HG03175 (cell line): Measurements from ENCODE around the gene TAP1.
"Not testable (repeated sequence)": the region's sequence is repeated elsewhere in the genome, so short reads cannot be mapped to it uniquely, and the experiment has no call there.

Source experiments
- ATAC-seq: cut with Tn5 transposase; IDR thresholded peaks from one replicate; pipeline ENCODE4 v1.9.1; 2021; ENCODE audit warnings: mild to moderate bottlenecking, moderate library complexity; ENCODE audit not compliant: unreplicated experiment

Gene TAP1, protein sequence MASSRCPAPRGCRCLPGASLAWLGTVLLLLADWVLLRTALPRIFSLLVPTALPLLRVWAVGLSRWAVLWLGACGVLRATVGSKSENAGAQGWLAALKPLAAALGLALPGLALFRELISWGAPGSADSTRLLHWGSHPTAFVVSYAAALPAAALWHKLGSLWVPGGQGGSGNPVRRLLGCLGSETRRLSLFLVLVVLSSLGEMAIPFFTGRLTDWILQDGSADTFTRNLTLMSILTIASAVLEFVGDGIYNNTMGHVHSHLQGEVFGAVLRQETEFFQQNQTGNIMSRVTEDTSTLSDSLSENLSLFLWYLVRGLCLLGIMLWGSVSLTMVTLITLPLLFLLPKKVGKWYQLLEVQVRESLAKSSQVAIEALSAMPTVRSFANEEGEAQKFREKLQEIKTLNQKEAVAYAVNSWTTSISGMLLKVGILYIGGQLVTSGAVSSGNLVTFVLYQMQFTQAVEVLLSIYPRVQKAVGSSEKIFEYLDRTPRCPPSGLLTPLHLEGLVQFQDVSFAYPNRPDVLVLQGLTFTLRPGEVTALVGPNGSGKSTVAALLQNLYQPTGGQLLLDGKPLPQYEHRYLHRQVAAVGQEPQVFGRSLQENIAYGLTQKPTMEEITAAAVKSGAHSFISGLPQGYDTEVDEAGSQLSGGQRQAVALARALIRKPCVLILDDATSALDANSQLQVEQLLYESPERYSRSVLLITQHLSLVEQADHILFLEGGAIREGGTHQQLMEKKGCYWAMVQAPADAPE

DNA sequence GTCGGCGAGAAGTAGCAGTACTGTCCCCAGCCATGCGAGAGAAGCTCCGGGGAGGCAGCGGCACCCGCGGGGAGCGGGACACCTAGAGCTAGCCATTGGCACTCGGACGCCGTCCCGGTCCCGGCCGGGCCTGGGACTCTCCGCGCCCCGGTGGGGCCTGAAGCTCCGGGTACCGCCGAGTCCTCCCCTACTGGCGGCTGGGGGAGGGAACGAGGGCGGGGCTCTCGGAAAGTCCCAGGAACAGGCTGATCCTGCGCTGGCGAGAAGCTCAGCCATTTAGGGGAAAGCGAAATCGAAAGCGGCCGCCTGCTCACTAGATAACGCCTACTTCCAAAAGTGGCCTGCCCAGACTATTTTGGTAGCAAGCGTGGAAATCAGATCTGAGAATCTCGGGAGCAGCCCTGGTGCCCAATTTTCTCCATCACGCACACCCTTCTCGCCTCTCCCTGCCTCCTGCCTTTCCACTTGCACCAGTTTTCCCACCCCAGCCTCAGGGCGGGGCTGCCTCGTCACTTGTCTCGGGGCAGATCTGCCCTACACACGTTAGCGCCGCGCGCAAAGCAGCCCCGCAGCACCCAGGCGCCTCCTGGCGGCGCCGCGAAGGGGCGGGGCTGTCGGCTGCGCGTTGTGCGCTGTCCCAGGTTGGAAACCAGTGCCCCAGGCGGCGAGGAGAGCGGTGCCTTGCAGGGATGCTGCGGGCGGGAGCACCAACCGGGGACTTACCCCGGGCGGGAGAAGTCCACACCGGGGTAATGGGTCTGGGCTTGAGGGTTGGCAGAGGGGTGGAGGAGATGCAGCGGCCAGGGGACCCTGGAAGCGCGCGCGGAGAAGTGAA is at the start of gene TAP1, which contains the start of gene PSMB9:
Gene TAP1 (minus strand): TSS at position 164 of the 835 bp plus-strand sequence. CDS start 68 bp downstream, at position 96.
Gene PSMB9 (plus strand): TSS at position 652 of the 835 bp plus-strand sequence. CDS start 38 bp downstream, at position 690.
- ATAC-seq, result peak; percentile 82

DNA sequence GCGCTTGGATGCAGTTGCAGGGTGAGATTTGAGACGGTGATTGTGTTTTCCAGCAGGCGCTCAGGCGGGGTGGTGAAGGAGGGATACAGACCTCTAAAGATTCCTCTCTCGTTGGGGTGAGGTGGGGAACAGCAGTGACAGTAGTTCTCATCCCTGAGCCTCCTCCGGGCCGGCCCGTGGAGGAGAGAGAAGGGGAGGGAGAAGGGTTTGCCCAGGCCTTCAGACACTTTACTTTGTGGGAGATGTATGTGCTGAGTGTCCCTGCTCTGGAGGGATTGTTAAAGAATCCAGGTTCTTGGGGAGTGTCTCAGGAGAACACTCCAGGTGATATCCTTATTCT is 41.5 kb upstream of the TAP1 start:
- ATAC-seq, result peak; percentile 16

DNA sequence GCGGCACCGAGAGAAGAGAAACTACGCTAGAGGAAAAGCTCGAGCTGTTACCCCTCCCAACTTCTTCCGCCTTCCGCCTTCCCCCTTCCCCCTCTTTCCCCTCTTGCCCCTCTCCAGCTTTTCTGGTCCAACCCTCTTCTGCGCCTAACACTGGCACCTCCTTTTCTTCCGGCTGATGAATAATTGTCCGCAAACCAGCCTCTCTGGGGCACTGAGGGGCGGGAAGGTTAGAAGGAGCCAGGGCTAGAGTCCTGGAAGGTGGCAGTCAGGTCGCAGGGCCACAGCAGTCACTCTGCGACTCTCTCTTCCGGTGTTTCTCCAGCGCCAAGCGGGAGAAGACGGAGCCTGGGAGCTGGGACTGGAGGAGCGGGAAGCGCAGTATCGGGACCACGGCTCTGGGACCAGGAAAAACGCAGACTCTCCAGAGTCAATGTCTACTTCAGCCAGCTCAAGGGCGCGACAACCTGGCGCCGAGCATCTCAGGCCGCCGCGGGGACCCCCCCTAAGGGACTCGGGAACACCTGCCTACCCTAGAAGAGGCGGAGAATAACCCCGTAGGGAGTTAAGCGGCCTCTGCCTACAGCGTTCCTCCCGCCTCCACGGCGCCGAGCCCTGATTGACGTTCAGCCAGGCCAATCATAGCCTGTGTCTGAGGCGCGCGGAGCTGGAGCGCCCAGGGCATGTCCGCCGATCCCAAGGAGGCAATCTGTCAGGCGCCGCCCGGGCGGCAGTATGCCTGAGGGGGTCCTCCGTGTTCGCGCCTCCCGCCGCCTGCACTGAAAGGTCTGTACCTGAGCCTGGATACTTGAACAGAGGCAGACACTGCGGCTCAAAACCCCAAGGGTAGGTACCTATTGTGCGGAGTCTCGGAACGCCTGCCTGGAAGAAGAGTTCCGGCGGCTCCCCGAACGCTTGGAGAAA is 40.8 kb upstream of the TAP1 start:
- ATAC-seq, result peak; percentile 88

DNA sequence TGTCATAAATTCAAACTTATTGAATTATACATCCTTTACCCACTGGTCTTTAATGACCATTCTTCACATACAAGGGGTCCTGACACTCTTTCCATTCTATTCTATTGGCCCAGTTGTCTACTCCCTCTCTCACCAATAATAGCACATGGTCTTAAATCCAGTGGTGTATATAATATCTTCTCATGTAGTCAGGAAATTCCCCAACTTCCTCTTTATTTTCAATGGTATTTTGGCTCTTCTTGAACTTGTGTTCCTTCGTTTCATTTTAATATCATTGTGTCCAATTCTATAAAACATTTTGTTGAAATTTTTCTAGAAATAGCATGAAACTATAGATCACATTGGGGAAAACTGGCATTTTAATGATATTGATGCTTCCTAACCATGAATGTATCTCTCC is 37.3 kb upstream of the TAP1 start:
- no peak for ATAC-seq

DNA sequence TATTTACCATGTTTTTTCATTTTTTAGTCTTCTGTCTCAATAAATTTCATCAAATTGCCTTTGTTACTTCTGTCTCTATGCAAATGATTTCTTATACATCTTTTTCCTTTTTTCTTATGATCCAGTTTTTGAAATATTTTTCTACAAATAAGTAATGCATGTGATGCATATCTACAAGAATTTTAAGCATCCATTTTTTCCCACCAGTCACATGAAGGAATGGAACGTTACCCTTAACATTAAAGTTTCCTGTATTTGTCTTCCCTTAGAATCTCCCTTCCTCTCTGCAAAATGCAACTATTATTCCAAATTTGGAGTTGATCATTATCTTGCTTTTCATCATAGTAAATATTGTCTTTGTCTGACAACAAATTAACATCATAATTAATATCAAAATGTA is 36.0 kb upstream of the TAP1 start:
- no peak for ATAC-seq

DNA sequence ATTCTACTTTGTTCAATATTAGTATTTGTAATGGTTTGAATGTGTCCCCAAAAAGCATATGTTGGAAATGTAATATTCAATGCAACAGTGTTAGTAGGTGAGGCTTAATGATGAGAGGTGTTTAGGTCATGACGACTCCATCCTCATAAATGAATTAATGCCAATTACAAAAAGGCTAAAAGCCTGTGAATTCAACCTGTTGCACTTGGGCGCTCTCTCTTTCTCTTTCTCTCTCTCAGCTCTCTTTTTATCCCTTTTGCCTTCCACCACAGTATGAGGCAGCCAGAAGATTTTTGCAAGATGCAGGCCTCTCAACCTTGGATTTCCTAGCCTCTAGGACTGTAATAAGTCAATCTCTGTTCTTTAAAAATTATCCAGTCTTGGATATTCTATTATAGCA is 35.1 kb upstream of the TAP1 start:
- ATAC-seq, result no peak

DNA sequence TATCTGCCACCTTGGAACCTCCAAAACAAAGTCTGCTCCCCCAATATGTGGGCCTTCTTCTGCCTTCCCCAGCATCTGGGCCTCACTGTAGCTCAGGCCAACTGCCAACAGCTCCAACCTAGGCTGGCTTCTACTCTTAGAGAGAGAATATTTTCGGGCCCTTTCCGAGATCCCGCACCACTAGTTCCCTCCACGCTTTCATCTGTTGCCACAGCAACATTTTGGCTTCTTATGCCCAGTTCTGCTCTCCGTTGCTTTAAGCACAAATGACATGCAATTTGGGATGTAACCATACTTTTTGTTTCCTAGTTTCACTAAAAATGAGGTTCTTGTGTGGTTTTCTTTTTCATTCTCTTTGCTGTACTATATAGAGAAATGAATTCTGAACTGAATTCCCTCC is 34.1 kb upstream of the TAP1 start:
- no peak for ATAC-seq

DNA sequence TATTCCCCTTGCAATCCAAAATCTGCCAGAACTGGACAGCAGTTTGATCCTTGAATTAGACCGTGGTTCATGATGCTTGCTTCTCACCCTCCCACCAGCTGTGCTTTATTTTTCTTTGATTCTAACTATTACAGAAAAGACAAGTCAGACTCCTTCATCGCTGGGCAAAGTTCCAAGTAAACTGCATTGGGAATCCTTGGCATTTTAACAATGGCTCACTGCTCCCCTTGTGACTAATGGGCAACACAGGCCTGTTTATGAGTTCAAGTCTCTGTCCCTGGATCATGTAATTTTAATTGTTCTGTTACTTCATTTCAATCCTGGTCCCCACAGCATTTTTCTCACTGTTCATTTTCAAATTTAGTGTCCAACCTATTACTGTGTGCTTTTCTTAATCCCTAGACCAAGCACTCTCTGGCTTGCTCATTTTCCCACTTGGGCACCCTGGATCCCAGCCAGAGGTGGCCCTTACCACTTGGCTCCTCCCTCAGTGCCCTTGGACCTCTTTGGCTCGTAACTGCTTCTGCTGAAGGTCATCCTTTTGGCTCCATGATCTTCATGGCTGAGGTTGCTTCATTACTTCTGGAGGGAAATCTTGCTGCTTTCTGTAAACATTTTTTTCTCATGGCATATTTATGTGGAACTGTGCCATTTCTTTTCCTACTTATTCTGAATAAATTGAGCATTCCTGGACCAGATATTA is 33.3 kb upstream of the TAP1 start:
- no peak for ATAC-seq

DNA sequence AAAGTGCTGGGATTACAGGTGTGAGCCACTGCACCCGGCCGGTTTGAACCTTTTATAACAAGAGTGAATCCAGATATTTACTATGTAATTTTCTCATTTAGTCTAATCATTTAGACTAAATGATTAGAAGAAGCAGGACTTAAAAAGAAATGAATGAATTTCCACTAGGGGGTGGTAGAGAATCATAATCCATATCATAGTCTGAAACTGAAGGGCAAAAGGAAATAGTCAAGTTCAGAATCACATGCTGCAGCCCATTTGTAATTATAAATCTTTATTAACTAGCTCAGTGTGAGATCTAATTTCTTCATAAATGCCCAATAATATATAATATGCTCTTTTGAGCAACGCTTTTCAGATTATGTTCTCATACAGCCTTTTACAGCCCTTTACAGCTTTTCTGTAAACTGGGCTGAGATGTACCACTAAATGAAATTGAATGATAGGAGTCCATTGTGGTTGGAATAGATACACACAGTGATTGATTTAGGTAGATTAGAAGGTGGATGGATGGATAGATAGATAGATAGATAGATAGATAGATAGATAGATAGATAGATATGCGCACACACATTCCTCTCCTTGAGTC is 32.3 kb upstream of the TAP1 start:
- no peak for ATAC-seq

DNA sequence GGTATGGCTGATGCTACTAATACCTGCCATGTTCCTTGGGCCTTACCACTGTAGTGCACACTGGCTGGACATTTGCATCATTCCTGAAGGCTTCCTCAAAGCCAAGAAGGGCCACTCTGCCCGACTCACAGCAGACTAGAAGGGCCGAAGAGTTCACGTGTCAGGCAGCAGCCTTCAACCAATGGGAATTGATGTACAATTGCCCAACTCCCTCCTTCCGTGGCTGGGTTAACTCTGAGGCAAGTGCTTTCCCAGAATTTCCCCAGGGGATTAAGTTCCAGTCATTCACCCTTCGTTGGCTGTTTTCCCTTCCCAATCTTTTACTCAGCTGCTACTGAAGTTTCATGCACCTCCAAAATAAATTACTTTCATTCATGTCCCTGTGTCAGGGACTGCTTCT is 30.3 kb upstream of the TAP1 start:
- ATAC-seq, result no peak

DNA sequence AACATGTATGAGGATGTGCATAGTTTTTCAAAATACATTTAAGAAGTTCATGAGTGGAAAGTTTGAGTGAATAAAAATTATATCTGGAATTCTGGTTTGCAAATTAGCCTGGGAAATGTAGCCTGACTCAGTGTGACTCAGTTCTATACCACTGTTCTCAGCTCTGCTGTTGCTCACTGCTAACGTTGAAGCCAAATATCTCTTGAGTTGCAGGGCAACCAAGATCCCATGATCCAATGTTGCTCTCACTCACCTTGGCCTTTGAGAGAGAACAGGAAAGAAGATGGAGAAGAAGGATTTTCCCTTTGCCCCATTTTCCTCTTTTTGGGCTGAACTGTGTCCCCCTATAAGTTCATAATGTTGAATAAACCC is 29.4 kb upstream of the TAP1 start:
- ATAC-seq, result no peak

DNA sequence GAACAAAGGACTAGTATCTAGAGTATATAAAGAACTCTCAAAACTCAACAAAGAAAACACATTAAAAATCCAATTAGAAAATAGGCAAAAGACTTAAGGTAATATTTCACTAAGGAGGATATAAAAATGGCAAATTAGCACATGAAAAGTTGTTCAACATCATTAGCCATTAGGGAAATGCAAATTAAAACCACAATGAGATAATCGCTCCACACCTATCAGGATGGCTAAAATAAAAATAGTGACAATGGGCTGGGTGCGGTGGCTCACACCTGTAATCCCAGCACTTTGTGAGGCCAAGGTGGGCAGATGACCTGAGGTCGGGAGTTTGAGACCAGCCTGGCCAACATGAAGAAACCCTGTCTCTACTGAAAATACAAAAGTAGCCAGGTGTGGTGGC is 27.5 kb upstream of the TAP1 start:
- not testable (repeated sequence) for ATAC-seq

DNA sequence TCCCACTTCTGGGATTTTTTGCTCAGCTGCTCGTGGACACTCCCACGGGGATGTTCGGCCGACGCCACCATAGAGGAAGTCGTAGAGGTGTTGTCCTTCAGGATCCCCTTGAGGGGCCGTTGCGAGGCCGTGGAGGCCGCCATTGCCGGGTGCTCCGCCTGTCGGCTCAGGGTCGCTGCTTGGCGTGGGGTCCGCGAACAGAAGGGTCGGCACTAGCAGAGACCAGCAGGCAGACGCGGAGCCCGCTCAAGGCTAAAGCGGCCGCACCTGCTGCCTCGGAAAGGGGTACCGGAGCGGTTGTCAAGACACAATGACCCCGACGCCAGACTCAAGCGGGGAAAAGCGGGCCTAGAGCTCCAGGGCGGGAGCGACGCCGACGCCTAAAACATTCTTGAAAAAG is 26.2 kb upstream of the TAP1 start:
- no peak for ATAC-seq

DNA sequence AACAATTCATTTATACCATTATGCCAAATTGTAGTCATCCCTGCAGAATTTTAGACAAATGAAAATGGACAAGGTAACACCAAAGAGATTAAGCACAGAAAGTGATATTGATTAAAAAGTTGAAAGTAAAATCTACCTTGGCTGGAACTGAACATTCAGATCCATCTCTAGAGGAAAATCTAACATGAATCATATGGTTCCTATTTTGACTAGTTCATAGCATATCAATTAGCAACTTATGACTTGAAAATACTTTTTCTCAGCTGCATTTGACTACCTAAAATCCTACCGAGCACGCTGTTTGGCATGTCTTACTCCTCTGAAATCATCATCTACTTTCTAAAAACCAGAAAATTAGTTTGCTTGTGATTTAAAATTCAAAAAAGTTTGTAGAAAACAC is 23.1 kb upstream of the TAP1 start:
- no peak for ATAC-seq

DNA sequence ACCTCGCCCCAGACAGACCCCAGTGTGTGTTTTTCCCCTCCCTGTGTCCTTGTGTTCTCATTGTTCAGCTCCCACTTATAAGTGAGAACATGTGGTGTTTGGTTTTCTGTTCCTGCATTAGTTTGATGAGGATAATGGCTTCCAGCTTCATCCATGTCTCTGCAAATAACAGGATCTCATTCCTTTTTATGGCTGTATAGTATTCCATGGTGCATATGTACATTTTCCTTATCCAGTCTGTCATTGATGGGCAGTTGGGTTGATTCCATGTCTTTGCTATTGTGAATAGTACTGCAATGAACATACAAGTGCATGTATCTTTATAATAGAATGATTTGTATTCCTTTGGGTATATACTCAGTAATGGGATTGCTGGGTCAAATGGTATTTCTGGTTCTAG is 20.4 kb upstream of the TAP1 start:
- ATAC-seq, result not testable (repeated sequence)

DNA sequence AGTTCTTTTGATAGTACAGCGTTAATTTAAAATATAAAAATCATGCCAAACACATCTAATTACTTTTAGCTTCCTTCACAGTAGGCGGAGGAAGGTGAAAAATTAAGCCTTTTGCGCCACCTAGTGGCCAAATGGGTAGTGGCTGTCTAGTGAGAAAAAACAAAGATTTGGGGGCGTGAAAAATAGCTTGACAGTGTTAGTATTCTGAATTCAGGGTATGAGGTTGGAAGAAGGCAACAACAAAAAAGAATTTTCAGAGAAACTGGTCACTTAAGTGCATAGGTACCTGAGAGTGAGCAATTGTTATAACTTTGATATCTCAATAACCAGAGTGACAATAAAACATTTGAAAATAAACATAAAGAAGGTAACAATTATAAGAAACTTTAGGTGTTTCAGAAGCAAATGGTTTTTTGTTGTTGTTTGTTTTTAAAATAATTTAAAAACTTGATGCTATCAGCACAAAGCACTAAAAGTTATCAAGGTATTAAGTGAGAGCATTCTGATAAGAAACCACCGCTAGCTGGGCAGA is 14.8 kb upstream of the TAP1 start:
- ATAC-seq, result no peak

DNA sequence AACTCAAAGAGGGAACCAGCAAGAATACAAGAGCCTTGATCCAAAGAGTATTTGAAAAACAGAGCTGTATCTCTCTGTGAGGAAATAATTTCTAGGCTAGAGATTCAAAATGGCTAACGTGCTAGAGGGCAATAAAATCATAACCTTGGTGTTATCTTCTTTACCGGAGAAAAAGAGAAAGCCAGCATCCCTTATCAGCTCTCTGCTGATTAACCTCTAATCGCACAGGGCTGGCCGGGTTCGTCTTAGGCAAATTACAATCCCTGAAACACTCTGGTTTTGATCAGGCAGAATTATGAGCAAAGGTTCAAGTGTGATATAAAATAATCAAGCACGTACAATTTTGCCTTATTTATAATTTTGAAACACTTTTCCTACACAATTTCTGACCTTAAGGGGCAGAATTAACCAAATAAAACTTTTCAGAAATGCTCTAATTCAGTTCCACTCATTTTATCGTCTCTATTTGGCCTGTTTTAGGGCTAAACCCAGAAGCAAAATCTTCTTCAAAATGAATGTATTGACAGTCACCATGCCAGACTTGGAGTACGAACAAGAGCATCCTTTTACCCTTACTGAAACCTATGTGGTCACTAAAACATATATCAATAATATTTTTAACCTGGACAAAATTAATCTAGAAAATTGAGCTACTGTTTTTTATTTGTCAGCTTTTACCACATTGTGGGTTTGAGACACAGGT is 14.2 kb upstream of the TAP1 start:
- no peak for ATAC-seq

DNA sequence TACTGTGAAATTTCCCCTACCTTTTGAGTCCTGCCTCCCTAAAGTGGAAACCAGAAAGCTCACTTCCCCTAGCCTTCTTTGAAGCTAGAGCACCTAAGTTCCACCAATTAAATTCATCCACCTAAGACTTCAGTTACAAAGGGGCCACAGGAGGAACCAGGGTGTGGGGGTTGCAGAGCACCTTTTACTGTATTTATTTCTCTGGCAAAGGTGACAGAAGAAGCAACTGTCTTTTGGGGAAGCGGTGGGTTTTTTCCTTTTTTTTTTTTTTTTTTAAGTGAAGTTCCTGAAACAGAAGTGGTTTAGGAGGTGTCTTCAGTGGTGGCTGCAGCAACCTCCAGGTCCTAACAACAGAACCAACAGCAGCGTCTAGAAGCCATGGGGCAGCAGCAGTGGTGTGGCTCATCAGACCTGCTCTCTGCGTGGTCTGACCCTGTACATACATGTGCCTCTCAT is 13.5 kb upstream of the TAP1 start:
- ATAC-seq, result no peak
